ENCODE measurements around the gene AKAP7. TPM values are rescaled to one million over a fixed set of nuclear protein-coding genes. Genes with fewer than 3 reads are reported as not detected.
"Not testable (repeated sequence)": the region's sequence is repeated elsewhere in the genome, so short reads cannot be mapped to it uniquely, and the experiment has no call there.

Gene AKAP7
- total RNA-seq, 2 donors from 2014 or later = 10.1 to 13.2 TPM

DNA sequence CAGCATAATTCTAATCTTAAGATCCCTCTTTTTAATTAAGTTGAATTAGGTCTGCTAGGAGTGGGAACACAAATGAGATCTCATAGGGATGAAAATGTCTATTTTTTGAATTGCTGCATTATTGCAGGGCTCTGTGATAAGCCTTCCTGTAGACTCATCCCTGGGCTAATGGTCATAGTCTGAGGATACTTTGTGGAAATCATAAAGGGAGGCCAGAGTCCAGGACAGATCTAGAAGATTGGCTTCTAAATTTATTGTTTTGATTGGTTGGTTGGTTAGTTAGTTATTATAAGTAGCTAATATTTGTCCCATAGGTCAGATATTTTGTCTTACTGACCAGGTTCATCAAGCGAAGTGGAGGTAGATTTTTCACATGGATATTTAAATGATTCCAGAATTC lies 142.3 kb downstream of the AKAP7 start:
- ATAC-seq = no peak
- no peak for DNase-seq
- intact Hi-C loops (cut with DNase I) = no loop called here

DNA sequence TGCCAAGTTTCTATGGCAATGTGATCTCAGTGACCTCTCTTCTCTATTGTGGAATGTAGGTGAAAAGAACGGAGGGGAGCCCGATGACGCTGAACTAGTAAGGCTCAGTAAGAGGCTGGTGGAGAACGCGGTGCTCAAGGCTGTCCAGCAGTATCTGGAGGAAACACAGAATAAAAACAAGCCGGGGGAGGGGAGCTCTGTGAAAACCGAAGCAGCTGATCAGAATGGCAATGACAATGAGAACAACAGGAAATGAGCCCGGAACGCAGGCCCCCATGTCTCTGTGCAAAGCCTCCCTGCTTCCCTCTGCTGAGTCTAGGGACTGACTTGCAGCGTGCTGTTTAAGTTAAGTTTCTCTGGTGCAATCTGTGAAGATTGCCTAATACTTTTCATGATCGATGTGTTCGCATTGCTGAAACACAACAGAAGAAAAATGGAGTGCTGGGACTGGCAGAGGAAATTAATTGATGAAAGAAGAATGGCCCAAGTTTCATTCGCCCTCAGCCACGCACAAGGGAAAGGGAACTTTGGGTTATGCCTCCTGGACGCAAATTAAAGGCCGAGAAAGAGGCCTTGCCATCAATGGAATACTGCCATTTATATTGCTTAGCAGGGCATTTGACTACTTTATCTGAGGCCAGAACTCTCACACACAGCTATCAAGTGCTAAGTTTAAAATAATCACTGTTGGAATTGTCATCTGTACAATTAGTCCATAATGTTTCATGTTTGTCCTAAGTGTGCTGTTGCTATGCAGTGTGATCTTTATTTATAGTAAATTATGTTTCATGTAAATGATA lies 146.4 kb downstream of the AKAP7 start:
- ATAC-seq (peak; percentile 50 to 84), DNase-seq (peak; percentile 29)
- intact Hi-C loops (cut with DNase I) = no loop called here

DNA sequence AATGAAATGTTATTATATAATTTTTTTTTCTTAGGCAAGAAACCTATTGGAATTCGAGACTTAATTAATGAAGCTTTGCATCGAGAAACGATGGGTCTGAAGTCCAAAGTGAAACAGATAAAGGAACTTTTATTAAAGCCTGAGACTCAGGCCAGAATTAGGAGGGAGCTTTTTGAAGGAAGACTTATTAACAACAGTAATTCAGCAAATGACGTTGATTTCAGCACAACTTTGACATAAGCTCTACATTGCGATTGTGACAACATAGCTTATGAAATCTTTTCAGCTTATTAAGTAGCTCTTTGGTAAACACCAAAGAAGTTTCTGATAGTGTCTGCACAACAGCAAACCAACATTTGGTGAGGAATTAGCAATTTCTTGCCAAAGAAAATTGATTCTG lies 147.1 kb downstream of the AKAP7 start:
- DNase-seq (no peak), ATAC-seq (no peak)
- intact Hi-C loops (cut with DNase I) = no loop called here

DNA sequence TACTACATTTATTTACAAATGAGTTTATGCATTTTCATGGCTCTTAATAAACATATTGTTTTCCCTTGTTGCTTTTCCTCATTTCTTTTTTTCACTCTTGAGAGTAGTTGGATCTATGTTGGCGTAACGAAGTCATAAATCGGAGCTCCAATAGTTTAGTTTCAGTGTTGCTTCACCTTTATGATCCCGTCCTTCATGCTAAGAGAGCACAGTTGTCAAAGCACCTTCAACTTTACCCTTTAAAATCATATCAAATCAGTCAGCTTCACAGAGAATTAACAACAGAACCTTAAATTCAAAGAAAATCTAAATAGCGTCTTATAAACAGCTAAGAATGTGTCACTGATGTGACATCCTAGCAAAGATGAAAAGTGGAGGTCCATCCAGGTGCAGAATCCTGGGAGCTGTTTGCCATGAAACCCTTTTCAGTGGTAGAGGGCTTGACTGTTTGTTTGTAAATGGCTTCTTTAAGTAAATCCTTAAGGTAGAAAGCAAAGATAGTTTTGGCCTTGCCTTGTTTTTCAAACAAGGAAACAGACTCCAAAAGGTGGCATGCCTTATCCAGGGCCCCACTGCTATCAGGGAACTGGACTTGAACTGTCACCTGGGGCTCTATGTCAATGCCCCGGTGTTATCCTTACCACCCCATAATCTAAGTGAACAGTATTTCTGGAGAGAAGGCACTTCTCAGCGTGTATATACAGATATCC lies 148.4 kb downstream of the AKAP7 start:
- intact Hi-C loops (cut with DNase I) = no loop called here
- no peak for ATAC-seq
- DNase-seq = no peak

DNA sequence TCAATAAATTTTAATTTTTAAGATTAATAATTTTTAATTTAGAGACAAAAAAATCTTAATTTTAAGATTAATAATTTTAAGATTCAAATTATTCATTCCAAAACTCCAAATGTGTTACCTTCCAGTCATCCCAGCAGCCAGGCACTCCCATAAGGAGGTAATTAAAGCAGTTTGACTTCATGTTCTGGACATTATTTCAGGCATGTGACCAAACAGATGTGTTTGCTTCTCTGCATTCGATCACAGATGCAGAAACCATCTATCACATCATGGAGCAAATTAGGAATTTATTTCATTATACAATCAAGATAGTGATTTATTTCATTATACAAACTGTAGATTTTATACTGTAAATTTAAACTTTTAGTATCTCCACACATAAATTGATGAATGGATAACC lies 150.3 kb downstream of the AKAP7 start:
- intact Hi-C loops (cut with DNase I) = no loop called here
- DNase-seq (no peak), ATAC-seq (no peak)

DNA sequence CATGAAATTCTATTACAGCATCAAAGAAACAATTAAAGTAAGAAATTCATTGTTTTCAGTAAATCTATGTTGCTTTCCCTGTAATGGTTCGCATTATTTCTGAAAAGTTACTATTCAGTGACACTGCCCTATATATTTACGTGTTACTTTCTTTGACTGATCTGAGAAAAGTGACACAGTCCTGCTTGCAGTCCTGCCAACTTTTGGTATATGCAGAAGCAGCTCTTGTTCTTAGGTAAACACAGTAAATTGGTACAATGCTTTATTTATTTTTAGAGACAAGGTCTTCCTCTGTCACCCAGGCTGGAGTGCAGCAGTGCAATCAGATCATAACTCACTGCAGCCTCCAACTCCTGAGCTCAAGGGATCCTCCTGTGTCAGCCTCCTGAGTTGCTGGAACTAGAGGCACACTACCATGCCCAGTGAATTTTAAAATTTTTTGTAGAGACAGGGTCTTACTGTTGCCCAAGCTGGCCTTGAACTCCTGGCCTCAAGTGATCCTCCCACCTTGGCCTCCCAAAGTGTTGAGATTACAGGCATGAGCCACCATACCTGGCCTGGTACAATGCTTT lies 151.3 kb downstream of the AKAP7 start:
- DNase-seq (no peak), ATAC-seq (no peak)
- intact Hi-C loops (cut with DNase I) = no loop called here

DNA sequence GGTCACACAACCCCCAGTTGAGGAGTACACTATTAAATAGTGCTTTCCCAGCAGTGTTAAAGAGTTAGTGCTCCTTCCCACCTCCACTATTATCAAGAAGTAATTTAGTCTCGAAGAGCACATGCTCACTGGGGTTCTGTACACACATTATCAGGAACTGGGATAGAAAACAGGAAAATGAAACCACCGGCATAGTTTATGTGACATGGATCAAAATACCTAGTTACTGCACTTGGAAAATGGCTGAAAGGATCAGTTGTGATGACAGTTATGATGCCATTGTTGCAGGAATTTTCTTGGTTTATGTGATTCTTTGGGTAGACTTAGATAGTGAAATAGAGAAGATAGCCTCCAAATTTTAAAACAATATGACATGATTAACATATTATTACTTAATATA lies 152.9 kb downstream of the AKAP7 start:
- ATAC-seq (no peak), DNase-seq (no peak)
- intact Hi-C loops (cut with DNase I) = no loop called here

DNA sequence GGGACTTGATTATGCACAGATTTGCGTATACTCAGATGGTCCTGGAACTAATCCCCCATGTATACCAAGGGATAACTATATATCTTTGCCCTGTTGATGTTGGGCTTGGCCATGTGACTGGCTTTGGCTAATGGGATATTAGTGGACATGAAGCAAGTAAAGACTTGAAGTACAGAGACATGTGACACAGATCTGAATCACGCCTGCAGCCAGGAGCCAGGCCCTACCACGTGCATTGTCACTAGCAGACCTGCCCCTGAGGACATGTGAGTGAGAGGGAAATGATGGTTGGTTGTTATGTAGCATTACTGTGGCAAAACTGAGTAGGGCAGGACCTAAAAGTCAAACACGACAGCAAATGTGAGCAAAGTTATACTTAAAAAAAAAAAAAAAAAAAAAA lies 155.7 kb downstream of the AKAP7 start:
- ATAC-seq = no peak
- intact Hi-C loops (cut with DNase I) = no loop called here
- DNase-seq = no peak

DNA sequence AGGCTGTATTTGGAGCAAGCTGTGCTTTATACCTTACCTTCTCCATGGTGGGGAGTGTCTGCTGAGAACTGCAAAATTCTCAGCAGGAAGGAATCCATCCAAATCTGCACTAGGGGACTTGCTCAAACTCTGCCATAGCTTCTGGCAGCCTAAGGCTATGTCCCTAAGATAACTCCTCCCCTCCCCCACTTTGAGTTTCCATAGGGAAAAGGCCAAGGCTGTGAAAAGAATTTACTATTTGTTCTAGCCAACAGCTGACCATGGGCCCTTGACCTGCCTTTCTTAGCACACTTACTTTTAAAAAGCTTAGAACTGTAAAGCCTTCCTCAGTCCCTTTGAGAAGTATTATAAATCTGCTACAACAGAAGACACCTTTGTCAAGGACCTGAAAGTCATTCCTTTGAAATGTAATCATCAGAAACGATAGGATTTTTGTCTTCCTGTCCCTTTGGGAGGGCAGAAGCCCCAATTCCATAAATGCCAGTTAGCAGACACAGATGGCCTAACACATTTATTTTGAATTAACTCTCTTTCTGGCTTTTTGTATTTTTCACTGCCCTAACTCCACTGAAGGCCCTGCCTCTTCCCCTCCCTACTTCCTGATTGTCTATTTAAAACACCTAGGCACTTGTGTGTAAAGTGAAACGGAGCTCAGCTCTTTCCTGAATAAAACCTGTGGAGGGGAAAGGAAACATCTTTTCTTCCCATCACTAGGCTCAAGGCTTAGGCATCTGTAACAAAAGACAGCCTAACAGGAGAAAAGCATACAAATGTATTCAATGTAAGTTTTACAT lies 157.1 kb downstream of the AKAP7 start:
- intact Hi-C loops (cut with DNase I) = no loop called here
- peak in 1 of 2 donors; percentile 59 for ATAC-seq
- DNase-seq = no peak

DNA sequence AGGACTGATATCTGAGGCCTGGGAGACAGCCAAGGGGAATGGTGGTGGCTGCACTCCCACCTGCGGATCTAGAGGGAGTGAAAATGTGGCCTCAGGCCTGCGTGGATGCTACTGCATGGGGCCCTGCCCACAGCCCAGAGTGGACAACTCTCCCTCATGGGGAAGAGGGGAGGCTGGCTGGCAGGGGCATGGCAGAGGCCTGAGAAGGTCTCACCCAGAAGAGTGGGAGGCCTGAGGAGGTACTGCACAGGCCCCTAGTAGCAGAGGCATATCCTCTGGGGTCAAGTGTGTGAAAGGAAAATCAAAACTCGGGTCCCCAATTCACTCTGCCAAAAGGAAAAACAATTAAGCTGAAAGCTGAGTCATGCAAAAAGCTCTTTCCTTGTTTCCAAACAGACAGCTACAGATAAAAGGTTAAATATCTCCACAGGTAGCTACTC lies 158.2 kb downstream of the AKAP7 start:
- intact Hi-C loops (cut with DNase I) = no loop called here
- DNase-seq (no peak), ATAC-seq (no peak)

DNA sequence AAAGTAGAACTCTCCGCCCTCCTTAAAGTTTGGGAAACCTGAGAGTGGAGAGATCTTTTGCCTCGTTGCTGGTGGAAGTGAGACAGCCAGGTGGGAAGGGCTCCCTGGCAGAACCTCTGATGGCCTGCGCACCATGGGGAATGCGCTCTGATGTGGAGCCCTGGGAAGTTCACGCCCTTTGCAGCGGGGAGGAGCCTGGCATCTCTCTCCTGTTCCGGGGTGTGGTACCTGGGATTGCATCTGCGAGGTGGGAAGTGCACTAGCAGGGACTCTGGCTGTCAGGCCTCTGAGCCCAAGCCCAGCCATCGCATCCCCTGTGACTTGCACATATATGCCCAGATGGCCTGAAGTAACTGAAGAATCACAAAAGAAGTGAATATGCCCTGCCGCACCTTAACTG lies 159.8 kb downstream of the AKAP7 start:
- no peak for DNase-seq
- ATAC-seq = no peak
- intact Hi-C loops (cut with DNase I) = no loop called here

DNA sequence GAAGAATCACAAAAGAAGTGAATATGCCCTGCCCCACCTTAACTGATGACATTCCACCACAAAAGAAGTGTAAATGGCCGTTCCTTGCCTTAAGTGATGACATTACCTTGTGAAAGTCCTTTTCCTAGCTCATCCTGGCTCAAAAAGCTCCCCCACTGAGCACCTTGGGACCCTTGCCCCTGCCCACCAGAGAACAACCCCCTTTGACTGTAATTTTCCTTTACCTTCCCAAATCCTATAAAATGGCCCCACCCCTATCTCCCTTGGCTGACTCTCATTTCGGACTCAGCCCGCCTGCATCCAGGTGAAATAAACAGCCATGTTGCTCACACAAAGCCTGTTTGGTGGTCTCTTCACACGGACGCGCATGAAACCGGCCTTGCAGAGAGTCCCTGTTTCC lies 165.6 kb downstream of the AKAP7 start:
- DNase-seq; ATAC-seq; intact Hi-C loops (cut with DNase I): not testable (repeated sequence)

DNA sequence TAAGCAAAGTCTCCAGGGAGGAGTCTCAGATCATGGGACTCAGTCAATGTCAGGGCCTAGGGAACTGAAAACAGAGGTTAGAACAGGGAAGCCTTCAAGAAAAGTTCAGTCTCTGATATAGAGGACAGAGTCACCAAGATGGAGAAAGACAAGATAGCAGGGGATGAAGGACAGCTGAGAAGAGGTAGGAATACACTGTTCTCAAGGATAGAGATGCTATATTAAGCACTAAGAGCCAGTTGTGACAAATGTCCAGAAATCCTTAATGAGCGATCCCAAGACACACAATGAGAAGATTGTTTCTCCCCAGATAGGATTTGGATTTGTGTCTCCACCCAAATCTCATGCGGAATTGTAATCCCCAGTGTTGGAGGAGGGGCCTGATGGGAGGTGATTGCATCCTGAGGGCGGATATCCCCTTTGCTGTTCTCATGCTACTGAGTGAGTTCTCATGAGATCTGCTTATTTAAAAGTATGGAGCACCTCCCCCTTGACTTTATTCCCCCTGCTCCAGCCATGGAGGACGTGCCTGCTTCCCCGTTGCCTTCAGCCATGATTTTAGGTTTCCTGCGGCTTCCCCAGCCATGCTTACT lies 168.2 kb downstream of the AKAP7 start:
- DNase-seq = no peak
- intact Hi-C loops (cut with DNase I) = no loop called here
- ATAC-seq = no peak

DNA sequence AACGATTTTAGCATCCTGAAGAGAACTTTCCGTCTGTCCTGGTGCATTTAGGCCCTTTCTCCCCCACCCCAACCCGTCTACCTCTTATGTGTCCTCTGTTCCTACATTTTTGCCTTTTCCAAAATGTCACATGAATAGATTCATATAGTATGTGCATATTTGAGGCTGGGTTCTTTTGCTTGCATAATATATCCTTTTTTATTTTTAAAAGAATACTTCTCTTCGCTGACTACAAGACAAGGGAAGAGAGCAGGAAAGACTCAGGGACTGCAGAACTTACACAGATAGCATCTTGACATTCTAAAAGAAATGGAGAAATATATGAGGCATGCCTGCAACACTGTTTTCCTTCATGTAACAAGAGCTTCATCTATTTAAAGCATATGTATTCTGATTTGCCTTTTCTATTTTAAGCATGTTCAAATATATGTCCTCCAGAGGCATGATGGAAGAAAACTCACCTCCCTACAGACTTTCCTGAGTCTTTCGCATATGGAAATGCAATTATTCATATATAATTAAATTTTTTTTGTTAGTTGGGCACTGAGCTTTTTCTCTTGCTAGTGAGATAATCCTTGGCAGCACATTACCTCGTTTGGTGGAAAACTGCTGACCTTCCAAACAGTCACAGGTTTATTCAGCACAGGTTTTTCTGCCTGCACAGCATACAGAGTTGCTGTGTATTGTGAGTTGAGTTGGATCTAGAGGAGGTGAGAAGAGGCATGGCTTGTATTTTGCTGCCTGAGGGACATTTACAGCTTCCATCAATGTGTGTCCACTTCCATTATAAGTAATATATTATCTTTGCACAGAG lies 170.0 kb downstream of the AKAP7 start:
- DNase-seq = no peak
- intact Hi-C loops (cut with DNase I) = no loop called here
- no peak for ATAC-seq

DNA sequence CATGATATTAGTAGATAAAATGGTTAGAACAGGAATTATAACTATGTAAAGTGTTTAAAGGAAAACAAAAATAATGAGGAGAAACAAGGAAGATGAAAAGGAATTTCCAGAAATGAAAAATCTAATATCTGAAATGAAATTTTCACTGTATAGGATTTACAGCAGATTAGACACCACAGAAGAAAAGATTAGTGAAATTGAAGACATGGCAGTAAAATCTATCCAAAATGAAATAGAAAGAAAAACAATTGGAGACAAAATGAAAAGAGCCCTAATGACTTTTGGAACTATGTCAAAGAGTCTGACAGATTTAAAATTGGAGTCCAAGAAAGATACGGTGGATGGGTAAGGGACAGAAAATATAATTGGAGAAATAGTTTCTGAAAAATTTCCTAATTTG lies 174.2 kb downstream of the AKAP7 start:
- ATAC-seq (no peak), DNase-seq (no peak)
- intact Hi-C loops (cut with DNase I) = no loop called here

DNA sequence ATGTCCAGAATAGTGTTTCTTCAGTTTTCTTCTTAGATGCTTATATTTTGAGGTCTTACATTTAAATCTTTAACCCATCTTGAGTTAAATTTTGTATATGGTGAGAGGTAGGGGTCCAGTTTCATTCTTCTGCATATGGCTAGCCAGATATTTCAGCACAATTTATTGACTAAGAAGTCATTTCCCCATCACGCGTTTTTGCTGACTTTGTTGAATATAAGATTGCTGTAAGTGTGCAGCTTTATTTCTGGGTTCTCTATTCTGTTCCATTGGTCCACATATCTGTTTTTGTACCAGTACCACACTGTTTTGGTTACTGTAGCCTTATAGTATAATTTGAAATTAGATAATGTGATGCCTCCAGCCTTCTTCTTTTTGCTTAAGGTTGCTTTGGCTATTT lies 179.6 kb downstream of the AKAP7 start:
- ATAC-seq (no peak), DNase-seq (no peak)
- intact Hi-C loops (cut with DNase I) = no loop called here

DNA sequence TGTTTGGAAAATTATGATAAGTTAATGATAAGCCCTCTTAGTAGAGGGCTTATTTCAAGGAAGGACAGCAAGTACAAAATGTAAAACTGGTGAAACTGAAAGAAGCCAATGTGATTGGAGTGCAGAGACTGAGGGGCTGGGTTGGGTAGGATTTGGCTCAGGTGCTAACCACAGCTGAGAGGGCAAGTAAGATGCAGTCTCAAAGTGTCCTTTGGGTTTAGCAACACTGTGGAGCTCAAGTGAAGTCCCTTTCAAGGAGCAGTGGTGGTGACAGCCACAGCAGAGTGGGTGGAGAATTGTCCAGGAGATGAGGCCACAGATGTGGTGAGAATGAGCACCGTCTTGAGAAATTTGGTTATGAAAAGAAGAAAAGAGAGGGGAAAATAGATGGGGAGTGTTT lies 181.4 kb downstream of the AKAP7 start:
- ATAC-seq = no peak
- DNase-seq = no peak
- intact Hi-C loops (cut with DNase I) = no loop called here

DNA sequence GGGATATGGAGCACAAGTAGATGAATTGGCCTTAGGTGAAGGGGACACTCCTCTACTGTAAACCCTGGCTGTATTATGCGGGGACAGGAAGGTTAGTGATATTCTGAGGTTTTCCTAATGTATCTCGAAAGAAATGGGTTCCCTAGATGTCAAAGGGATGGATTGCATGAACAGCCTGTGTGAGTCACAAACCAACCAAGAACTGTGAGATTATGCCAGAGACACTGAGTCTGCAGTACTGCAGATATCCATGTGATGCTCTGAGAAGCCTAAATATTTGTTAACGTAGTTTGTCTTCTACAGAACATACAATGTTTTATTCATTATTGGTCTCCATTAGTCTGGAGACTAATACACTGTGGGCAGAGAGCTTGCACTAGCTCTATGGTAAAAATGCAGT lies 182.2 kb downstream of the AKAP7 start:
- intact Hi-C loops (cut with DNase I) = no loop called here
- ATAC-seq = no peak
- DNase-seq = no peak

DNA sequence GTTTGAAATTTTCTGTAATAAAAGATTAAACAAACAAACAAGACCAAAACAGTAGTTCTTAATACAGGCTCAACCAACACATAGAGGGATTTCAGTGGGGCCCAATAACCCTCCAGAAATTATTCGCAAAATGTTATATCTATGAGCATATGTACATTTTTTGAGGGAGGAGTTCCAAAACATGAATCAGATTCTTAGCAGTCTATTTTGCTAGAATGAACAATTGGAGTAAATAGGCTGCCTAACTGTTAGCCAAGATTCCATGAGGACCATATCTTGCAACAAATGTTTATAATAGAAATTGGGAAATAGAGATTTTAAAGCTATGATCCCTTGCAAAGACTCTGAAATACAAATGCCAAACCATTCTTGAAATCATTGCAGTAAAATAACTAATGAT lies 186.3 kb downstream of the AKAP7 start:
- ATAC-seq = no peak
- DNase-seq = no peak
- intact Hi-C loops (cut with DNase I) = no loop called here

Data from left cardiac atrium (tissue), 4 donors.